ENCODE data around the gene CEND1. TPM values are rescaled to one million over a fixed set of nuclear protein-coding genes. Genes with fewer than 3 reads are reported as not detected.
A peak's percentile ranks its signal among the peaks of the same experiment; 100 is the strongest.

CEND1 gene
- total RNA-seq, 1 experiment from 2014 or later: 2.7 TPM

DNA sequence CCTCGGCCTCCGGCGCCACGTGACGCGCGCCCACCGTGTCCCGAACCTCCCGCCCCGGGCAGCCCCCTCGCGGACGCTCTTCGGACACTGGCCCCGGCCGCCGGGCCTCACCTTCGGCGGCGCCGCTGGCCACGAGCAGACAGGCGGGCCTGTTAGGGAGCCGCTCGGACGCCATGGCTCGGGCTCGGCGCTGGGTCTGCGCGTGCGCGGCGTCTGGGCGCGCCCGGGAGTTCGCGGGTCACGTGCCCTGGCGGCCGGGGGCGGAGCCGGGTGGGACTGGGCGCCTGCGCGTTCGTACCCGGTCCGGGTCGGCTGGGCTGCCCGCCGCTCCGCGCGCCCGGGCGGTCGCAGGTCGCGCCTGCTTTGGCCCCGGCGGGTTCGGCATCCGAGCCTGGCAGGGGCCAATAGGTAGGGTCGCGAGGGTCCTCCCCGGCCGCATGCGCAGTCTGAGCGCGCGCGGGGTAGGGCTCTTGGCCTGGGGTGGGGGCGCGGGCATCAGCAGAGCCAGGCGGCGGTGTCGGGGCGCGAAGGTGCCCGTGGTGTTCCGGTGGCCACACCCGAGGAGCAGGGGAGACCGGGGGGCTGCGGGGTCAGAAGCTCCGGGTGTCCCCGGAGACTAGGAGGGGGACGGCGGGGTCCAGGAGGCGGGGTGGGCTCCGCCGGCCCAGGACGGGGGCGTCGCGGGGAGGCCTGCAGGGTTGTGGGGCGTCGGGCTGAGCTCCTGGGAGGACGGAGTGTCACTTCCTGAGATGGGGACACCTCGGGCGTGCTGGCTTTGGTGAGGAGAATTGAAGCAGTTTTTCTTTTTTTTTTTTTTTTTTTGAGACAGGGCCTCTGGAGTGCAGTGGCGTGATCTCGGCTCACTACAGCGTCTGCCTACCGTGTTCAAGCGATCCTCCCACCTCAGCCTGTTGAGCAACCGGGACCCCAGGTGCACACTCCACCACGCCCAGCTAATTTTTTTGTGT lies 12.3 kb downstream of the CEND1 start, which contains the start of gene GATD1 (continued):
- no peak for TF ChIP-seq CDX4 (CRISPR knock-in tag; IDR thresholded peaks at IDR 0.05; ENCODE audit: borderline replicate concordance)
- no peak for TF ChIP-seq MLX (CRISPR knock-in tag; IDR thresholded peaks at IDR 0.05)
- no peak for TF ChIP-seq ZBTB43 (CRISPR knock-in tag; IDR thresholded peaks at IDR 0.05)
- no peak for TF ChIP-seq NR1H2 (CRISPR knock-in tag; IDR thresholded peaks at IDR 0.05)
- peak; percentile 40; the same call in 1 of the 2 replicates for TF ChIP-seq MAX (CRISPR knock-in tag; IDR thresholded peaks at IDR 0.05)
- TF ChIP-seq TP53 (CRISPR knock-in tag; IDR thresholded peaks at IDR 0.05): no peak; the same call in 1 of the 2 replicates
- no peak for TF ChIP-seq ZMAT4 (CRISPR knock-in tag; IDR thresholded peaks at IDR 0.05)
- TF ChIP-seq IRF2 (CRISPR knock-in tag; IDR thresholded peaks at IDR 0.05; ENCODE audit: borderline replicate concordance, low read depth): no peak
- no peak for TF ChIP-seq RORB (CRISPR knock-in tag; IDR thresholded peaks at IDR 0.05)
- no peak for TF ChIP-seq NR3C1 (CRISPR knock-in tag; conservative IDR thresholded peaks at IDR 0.05; ENCODE audit: low read depth)
- TF ChIP-seq CREM (CRISPR knock-in tag; IDR thresholded peaks at IDR 0.05): peak; percentile 80
- no peak for TF ChIP-seq TEAD4 (CRISPR knock-in tag; IDR thresholded peaks at IDR 0.05)
- peak; percentile 99 for TF ChIP-seq USF2 (CRISPR knock-in tag; IDR thresholded peaks at IDR 0.05)
- no peak for TF ChIP-seq AR (CRISPR knock-in tag; IDR thresholded peaks at IDR 0.05)
- TF ChIP-seq, protein P1, sequence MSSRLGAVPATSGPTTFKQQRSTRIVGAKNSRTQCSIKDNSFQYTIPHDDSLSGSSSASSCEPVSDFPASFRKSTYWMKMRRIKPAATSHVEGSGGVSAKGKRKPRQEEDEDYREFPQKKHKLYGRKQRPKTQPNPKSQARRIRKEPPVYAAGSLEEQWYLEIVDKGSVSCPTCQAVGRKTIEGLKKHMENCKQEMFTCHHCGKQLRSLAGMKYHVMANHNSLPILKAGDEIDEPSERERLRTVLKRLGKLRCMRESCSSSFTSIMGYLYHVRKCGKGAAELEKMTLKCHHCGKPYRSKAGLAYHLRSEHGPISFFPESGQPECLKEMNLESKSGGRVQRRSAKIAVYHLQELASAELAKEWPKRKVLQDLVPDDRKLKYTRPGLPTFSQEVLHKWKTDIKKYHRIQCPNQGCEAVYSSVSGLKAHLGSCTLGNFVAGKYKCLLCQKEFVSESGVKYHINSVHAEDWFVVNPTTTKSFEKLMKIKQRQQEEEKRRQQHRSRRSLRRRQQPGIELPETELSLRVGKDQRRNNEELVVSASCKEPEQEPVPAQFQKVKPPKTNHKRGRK (CRISPR knock-in tag; IDR thresholded peaks at IDR 0.05; ENCODE audit: borderline replicate concordance): no peak
- no peak; the same call in 1 of the 2 replicates for TF ChIP-seq FOXK1 (CRISPR knock-in tag; IDR thresholded peaks at IDR 0.05)
- TF ChIP-seq ZNF396 (CRISPR knock-in tag; IDR thresholded peaks at IDR 0.05; ENCODE audit: borderline replicate concordance): no peak
- TF ChIP-seq NR2C2 (CRISPR knock-in tag; IDR thresholded peaks at IDR 0.05): no peak
- TF ChIP-seq, protein P2, sequence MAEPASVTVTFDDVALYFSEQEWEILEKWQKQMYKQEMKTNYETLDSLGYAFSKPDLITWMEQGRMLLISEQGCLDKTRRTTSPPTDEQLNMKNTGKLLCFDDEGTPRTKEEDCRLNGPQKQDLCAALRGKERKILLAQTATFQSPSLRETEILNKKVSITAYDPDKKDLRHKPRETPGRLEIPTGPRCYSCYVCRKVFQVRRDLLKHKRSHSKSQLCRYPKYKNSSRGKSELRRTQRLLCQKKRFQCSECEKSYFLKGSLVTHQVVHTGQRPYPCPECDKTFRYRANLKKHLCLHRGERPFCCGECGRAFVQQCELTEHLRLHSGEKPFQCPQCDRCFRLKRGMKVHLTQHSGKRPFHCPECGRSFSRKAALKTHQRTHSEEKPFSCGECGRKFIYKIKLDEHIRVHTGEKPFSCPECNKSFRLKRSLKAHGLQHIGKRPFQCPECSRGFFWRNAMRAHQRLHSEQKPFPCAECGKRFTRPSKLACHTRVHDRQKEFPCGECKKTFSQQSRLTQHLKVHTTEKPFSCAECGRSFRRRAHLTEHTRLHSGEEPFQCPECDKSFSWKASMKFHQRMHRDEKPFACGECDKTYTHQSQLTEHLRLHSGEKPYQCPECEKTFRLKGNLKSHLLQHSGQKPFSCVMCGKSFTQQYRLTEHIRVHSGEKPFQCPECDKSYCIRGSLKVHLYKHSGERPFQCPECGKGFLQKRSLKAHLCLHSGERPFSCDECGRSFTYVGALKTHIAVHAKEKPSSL (CRISPR knock-in tag; conservative IDR thresholded peaks at IDR 0.05): no peak
- TF ChIP-seq SP1 (CRISPR knock-in tag; conservative IDR thresholded peaks at IDR 0.05): peak; percentile 69
- peak; percentile 91 for TF ChIP-seq E2F5 (CRISPR knock-in tag; IDR thresholded peaks at IDR 0.05)
- TF ChIP-seq GTF2I (CRISPR knock-in tag; conservative IDR thresholded peaks at IDR 0.05): no peak

Data from WTC11 (cell line).